Omental fat pad (tissue), 4 donors: ENCODE data around the gene SLC39A9. TPM values are rescaled to one million over a fixed set of nuclear protein-coding genes. Genes with fewer than 3 reads are reported as not detected.

Experiments
- ATAC-seq: fragments of 150-250 bp; one replicate; pipeline ENCODE4 v1.9.1; 2016; ENCODE audit warnings: mild to moderate bottlenecking, moderate library complexity; ENCODE audit not compliant: low FRiP score
- DNase-seq: peaks from one replicate; pipeline ENCODE4 v3.0.0-alpha.2; 2019; ENCODE audit warnings: low spot score
- CTCF ChIP-seq, 3 donors: fragments of 450-650 bp; IDR thresholded peaks; one replicate each; pipeline ENCODE4 v1.5.1; 2016 to 2017; ENCODE audit warnings: antibody characterized with exemption in 3 of 3, mild to moderate bottlenecking in 3 of 3, moderate library complexity in 2 of 3
- total RNA-seq, 4 donors: library from RNA; depleted of rRNA; stranded (reverse); fragments of >200 nt; gene quantifications; one replicate each; pipeline ENCODE4 v1.1.0, GENCODE V29; 2016

SLC39A9 gene
- total RNA-seq, 4 donors from 2014 or later, result 57.9 to 80.7 (median 69.6) TPM

GRCh38 chr14:69430306-69430939 lies 31.9 kb downstream of the SLC39A9 start:
- TF ChIP-seq CTCF (IDR thresholded peaks at IDR 0.05), result no peak
- DNase-seq, result no peak
- no peak for ATAC-seq

GRCh38 chr14:69432364-69432763 lies 33.9 kb downstream of the SLC39A9 start:
- no peak for TF ChIP-seq CTCF (IDR thresholded peaks at IDR 0.05)
- no peak for DNase-seq
- ATAC-seq, result no peak

- no peak for ATAC-seq
- no peak for TF ChIP-seq CTCF (IDR thresholded peaks at IDR 0.05)
- DNase-seq, result no peak
Measured at GRCh38 chr14:69439521-69440270, 41.2 kb downstream of the SLC39A9 start.

GRCh38 chr14:69441948-69442347 lies 43.5 kb downstream of the SLC39A9 start:
- ATAC-seq, result no peak
- no peak for DNase-seq
- no peak for TF ChIP-seq CTCF (IDR thresholded peaks at IDR 0.05)

GRCh38 chr14:69443296-69443805 lies 44.9 kb downstream of the SLC39A9 start:
- no peak for TF ChIP-seq CTCF (IDR thresholded peaks at IDR 0.05)
- DNase-seq (no peak), ATAC-seq (no peak)

- no peak for ATAC-seq
- TF ChIP-seq CTCF (IDR thresholded peaks at IDR 0.05), result no peak
- DNase-seq, result no peak
Measured at GRCh38 chr14:69449216-69449615, 50.7 kb downstream of the SLC39A9 start.

- DNase-seq (no peak), ATAC-seq (no peak)
- TF ChIP-seq CTCF (IDR thresholded peaks at IDR 0.05), result no peak
Measured at GRCh38 chr14:69451941-69452340, 53.4 kb downstream of the SLC39A9 start.
